LHCN-M2 (cell line): ENCODE measurements around the gene ZDHHC11B. TPM values are rescaled to one million over a fixed set of nuclear protein-coding genes. Genes with fewer than 3 reads are reported as not detected.
"Not testable (repeated sequence)": the region's sequence is repeated elsewhere in the genome, so short reads cannot be mapped to it uniquely, and the experiment has no call there.

ENCODE experiments used
- DNase-seq: peaks from one replicate; pipeline ENCODE4 v3.0.0-alpha.2; 2012; ENCODE audit warnings: low read depth
- polyA plus RNA-seq: library from polyadenylated mRNA; unstranded; fragments of >200 nt; gene quantifications from one replicate; pipeline ENCODE4 v1.2.1, GENCODE V29; 2012; ENCODE audit warnings: missing spikeins
- total RNA-seq: library from RNA; depleted of rRNA; stranded (reverse); fragments of >200 nt; gene quantifications from 2 replicates; pipeline ENCODE4 v1.2.3, GENCODE V29; 2014; rRNA removed

The ZDHHC11B gene
- total RNA-seq: not detected in 2 replicates
- polyA plus RNA-seq: not detected

- not testable (repeated sequence) for DNase-seq
These were observed at the start of gene ZDHHC11B for GRCh38 chr5:784428-785177. Gene ZDHHC11B, minus strand, starts transcription at chr5:784729. Its CDS starts 17,810 bp downstream, at chr5:766919.

- DNase-seq: not testable (repeated sequence)
These were observed 49.5 kb upstream of the ZDHHC11B start for GRCh38 chr5:834013-834412.

DNA sequence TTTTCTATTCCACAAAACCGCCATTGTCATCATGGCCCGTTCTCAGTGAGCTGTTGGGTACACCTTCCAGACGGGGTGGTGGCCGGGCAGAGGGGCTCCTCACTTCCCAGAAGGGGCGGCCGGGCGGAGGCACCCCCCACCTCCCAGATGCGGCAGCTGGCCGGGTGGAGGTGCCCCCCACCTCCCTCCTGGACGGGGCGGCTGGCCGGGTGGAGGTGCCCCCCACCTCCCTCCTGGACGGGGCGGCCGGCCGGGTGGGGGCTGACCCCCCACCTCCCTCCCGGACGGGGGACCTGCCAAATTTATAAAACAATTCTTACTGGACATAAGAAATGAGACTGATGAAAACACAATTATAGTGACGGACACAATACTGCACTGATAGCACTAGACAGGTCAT is 43.7 kb upstream of the ZDHHC11B start:
- not testable (repeated sequence) for DNase-seq

DNA sequence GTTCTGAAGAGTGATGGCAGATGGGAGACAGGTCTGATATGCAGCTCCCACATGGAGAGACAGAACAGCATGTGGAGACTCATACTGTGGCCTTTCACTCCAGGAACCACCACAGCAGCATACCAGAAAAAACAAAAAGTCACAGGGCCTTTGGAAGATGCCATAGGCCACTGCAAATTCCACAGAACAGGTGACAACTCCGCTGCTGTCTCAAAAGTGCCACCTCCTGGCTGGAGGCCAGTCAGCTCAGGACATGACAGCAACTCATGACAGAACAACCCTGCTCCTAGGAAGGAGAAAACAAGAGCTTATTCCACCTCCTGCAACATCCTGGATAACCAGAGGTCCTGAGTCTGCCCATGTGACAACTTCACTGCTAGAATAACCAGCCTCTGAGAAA is 41.0 kb upstream of the ZDHHC11B start:
- DNase-seq: not testable (repeated sequence)

DNA sequence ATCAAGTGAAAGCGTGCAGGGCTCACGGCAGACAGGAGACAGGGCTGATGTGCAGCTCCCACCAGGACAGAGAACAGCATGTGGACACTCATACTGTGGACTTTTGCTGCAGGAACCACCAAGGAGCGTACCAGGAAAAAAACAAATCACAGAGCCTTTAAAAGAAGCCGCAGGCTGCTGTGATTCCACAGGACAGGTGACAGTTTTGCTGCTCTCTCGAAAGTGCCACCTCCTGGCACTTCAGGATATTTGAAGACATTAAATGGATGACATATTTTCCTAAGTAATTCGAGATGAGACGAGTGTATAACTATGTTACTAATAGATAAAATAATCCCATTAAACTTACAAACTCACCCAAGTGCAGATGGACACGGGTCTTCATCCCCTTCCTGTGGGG is 37.0 kb upstream of the ZDHHC11B start:
- DNase-seq: no peak

DNA sequence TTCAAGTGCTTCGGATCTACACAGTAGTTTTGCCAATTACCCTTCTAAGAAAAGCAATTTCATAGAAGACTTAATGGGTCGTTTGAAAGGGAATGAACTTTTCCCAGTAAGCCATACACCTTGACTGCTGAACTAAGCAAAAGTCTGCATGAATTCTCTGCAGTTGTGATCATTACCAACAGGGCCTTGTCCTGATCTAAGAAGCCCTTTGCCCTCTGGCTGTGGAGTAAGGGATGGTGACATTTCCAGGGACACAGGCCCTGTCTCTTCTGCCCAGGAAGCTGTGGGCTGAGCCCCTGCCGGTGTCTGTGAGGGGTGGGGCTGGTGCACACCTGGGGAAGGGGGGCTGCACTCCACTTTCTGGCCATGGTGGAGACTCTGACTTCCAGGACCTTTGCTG is 35.7 kb upstream of the ZDHHC11B start:
- DNase-seq: no peak

- DNase-seq: no peak
These were observed 34.5 kb upstream of the ZDHHC11B start for GRCh38 chr5:819078-819477.

GRCh38 chr5:816176-816575 is 31.6 kb upstream of the ZDHHC11B start:
- no peak for DNase-seq

GRCh38 chr5:815449-815848 is 30.9 kb upstream of the ZDHHC11B start:
- DNase-seq: no peak

GRCh38 chr5:813575-813974 is 29.0 kb upstream of the ZDHHC11B start:
- DNase-seq: not testable (repeated sequence)

- DNase-seq: not testable (repeated sequence)
These were observed 26.9 kb upstream of the ZDHHC11B start for GRCh38 chr5:811384-811783.

GRCh38 chr5:807719-808514 is 23.4 kb upstream of the ZDHHC11B start:
- not testable (repeated sequence) for DNase-seq

DNA sequence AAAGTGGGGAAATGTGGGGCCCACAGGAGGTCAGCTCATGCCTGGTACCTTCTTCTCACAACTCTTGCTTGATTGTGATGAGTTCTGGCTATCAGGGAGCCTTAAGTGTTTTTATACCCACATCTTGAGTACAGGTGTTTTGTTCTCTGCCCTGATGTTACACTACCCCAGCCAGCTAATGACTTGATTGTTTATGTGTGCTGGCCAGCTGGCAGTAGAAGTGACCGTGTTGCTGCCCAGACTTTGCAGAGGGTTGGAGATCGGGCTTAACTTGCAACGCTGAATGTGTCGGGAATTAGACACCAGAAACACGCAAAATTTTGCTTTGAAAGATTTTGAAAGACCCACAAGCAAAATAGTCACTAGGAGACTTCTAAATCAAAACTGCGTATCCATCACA is 16.9 kb upstream of the ZDHHC11B start:
- no peak for DNase-seq

- not testable (repeated sequence) for DNase-seq
These were observed 16.5 kb upstream of the ZDHHC11B start for GRCh38 chr5:801055-801454.

- DNase-seq: not testable (repeated sequence)
These were observed 14.1 kb upstream of the ZDHHC11B start for GRCh38 chr5:798505-799138.

DNA sequence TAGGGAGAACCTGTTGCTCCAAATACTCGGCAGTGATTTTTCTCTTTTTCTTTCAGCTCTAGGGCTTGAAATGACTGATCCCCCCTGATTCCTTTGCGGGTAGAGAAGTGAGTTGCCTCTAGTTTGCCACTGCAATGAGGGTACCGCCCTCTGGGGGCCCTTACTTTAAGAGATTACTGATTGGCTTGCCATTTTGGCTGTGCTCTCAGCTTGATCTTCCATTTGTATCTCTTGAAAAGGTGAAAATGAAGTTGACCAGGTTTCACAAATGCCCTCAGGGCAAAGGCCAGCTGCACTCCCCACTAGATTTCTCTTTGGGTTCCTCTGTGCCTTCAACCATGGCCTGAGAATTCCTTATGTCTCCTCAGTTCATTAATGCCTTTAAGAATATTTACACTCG is 13.5 kb upstream of the ZDHHC11B start:
- not testable (repeated sequence) for DNase-seq

GRCh38 chr5:795873-796272 is 11.3 kb upstream of the ZDHHC11B start:
- DNase-seq: not testable (repeated sequence)

DNA sequence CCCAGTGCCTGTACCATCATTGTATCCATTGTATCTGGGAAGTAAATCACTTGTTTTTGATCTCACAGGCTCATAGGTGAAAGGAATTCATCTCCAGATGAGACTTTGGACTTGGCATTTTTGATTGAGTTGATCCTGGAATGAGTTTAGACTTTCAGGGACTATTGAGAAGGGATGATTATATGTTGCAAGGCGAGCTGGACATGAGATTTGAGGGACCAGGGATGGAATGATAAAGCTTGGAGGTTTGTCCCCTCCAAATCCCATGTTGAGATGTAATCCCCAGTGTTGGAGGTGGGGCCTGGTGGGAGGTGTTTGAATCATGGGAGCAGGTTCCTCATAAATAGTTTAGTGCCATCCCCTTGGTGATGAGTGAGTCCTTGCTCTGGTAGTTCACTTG is 10.4 kb upstream of the ZDHHC11B start:
- DNase-seq: not testable (repeated sequence)

DNA sequence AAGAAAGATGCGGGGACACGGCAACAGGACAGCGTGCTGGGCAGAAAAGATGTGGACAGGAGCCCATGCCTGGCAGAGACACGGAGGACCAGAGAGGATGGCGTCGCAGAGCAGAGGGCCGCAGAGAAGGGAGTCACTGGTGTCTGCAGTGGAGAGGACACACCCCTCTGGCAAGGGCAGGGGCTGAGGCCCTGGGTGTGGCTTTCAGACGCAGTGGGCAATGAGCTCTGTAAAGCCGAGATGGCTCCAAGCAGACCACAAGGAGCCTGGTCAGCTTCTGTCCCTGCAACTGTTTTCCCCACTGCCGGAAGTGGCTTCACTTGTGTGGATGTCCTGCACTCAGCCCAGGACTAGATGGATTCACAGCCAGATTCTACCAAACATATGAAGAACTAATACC is 4.2 kb upstream of the ZDHHC11B start:
- DNase-seq: not testable (repeated sequence)

GRCh38 chr5:787857-788233 is 3.3 kb upstream of the ZDHHC11B start:
- DNase-seq: not testable (repeated sequence)

DNA sequence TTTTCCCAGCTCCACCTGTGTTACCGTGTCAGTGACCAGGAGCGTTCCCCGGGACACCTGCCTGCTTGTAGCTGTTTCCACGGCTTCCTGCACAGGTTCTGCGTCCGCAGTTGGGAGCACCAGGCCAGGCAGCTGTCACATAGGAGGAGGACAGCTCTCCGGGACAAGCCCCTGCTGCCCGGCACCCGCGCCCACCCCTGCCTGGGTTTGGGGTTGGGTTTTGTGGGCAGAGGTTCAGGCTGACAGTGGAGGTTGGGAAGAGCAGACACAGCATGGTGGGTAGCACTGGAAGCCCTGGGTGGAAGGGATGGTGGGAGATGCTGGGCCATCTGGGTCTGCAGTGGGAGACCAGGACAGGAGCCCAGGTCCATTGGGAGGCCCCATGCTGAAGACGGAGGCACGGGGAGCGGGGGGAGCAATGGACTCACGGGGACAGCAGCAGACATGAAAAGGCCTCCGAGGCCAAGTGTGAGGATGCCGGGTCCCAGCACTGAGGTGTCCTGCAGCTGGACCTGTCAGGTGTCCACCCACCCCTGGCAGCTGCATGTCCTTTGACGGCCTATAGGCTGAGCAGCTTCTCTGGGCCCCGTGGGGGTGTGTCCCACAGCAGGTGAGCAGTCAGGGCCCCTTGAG is 2.8 kb upstream of the ZDHHC11B start:
- DNase-seq: not testable (repeated sequence)
